Measurements from ENCODE around the gene HDAC4. TPM values are rescaled to one million over a fixed set of nuclear protein-coding genes. Genes with fewer than 3 reads are reported as not detected.
A peak's percentile ranks its signal among the peaks of the same experiment; 100 is the strongest.

HDAC4 gene
- total and polyA plus RNA-seq, 2 experiments from 2014 or later: 9.3 to 10.8 TPM

- peaks cover 2% of the 10 kb centered on the region for H3K9me3 ChIP-seq (ENCODE audit: low read depth)
- 90% methylated on average over 25 of the region's 25 CpGs for WGBS (ENCODE audit: low lambda C conversion rate, missing lambda C conversion rate)
- no peaks in the 10 kb centered on the region for H3K27me3 ChIP-seq
- H3K36me3 ChIP-seq (replicated peaks; ENCODE audit: insufficient read depth, low read depth): no peaks in the 10 kb centered on the region
- TF ChIP-seq EZH2phosphoT487 (IDR thresholded peaks at IDR 0.05; ENCODE audit: low read depth, severe bottlenecking, unreplicated experiment): no peak
- no peak for TF ChIP-seq CTCF (IDR thresholded peaks at IDR 0.05; ENCODE audit: poor library complexity)
- TF ChIP-seq EZH2 (IDR thresholded peaks at IDR 0.05; ENCODE audit: borderline replicate concordance): no peak
- no peak overlapping the region for H3K4me2 ChIP-seq
- H2AFZ ChIP-seq: no peak overlapping the region
- H3K4me1 ChIP-seq (ENCODE audit: insufficient read depth): peaks cover 13% of the 10 kb centered on the region
- peaks cover 68% of the 10 kb centered on the region for H3K79me2 ChIP-seq
- H3K4me3 ChIP-seq: no peak overlapping the region
- H3K9me2 ChIP-seq (replicated peaks; ENCODE audit: insufficient read depth): no peaks in the 10 kb centered on the region
- no peaks in the 10 kb centered on the region for H4K20me1 ChIP-seq (ENCODE audit: insufficient read depth, poor library complexity, severe bottlenecking)
- peak overlapping the region; percentile 92 for H3K27ac ChIP-seq
- no peak for DNase-seq (ENCODE audit: low spot score)
Measured at GRCh38 chr2:239349453-239350135, 51.2 kb downstream of the HDAC4 start.

GRCh38 chr2:239348563-239349452 is 52.0 kb downstream of the HDAC4 start:
- Histone ChIP-seq H3K4me1 (ENCODE audit: insufficient read depth) (peaks cover 13% of the 10 kb centered on the region), H4K20me1 (ENCODE audit: insufficient read depth, poor library complexity, severe bottlenecking) (no peaks in the 10 kb centered on the region), H3K9me3 (ENCODE audit: low read depth) (no peaks in the 10 kb centered on the region), H3K27me3 (no peaks in the 10 kb centered on the region), H2AFZ (no peak overlapping the region), H3K79me2 (peaks cover 63% of the 10 kb centered on the region), H3K27ac (peak overlapping the region; percentile 92), H3K36me3 (replicated peaks; ENCODE audit: insufficient read depth, low read depth) (no peaks in the 10 kb centered on the region), H3K4me2 (peak overlapping the region; percentile 42), H3K9me2 (replicated peaks; ENCODE audit: insufficient read depth) (no peaks in the 10 kb centered on the region), H3K4me3 (no peak overlapping the region)
- DNase-seq (ENCODE audit: low spot score): peak; percentile 83
- WGBS (ENCODE audit: low lambda C conversion rate, missing lambda C conversion rate): 69% methylated on average over 26 of the region's 29 CpGs
- TF ChIP-seq EZH2 (IDR thresholded peaks at IDR 0.05; ENCODE audit: borderline replicate concordance) (no peak), CTCF (IDR thresholded peaks at IDR 0.05; ENCODE audit: poor library complexity) (no peak), EZH2phosphoT487 (IDR thresholded peaks at IDR 0.05; ENCODE audit: low read depth, severe bottlenecking, unreplicated experiment) (no peak)

- Histone ChIP-seq H3K27ac (no peak overlapping the region), H3K4me2 (no peak overlapping the region), H3K79me2 (peaks cover 64% of the 10 kb centered on the region), H3K9me2 (replicated peaks; ENCODE audit: insufficient read depth) (no peaks in the 10 kb centered on the region), H3K4me1 (ENCODE audit: insufficient read depth) (peaks cover 13% of the 10 kb centered on the region), H3K27me3 (no peaks in the 10 kb centered on the region), H3K9me3 (ENCODE audit: low read depth) (no peaks in the 10 kb centered on the region), H2AFZ (no peak overlapping the region), H3K4me3 (no peak overlapping the region), H3K36me3 (replicated peaks; ENCODE audit: insufficient read depth, low read depth) (no peaks in the 10 kb centered on the region), H4K20me1 (ENCODE audit: insufficient read depth, poor library complexity, severe bottlenecking) (no peaks in the 10 kb centered on the region)
- TF ChIP-seq EZH2 (IDR thresholded peaks at IDR 0.05; ENCODE audit: borderline replicate concordance) (no peak), EZH2phosphoT487 (IDR thresholded peaks at IDR 0.05; ENCODE audit: low read depth, severe bottlenecking, unreplicated experiment) (no peak), CTCF (IDR thresholded peaks at IDR 0.05; ENCODE audit: poor library complexity) (no peak)
- DNase-seq (ENCODE audit: low spot score): no peak
- 88% methylated on average over 4 of the region's 4 CpGs for WGBS (ENCODE audit: low lambda C conversion rate, missing lambda C conversion rate)
Measured at GRCh38 chr2:239346676-239347075, 54.1 kb downstream of the HDAC4 start.
